GM06990 (cell line): ENCODE measurements around the gene BIRC3.

Source experiments
- DNase-seq: peaks from one replicate; pipeline ENCODE4 v3.0.0-alpha.2; 2011; ENCODE audit not compliant: insufficient read length; ENCODE audit errors: extremely low read depth
- H3K27me3 ChIP-seq: replicated peaks from 2 replicates; pipeline ENCODE4 v1.6.0; 2011; ENCODE audit warnings: low read length; ENCODE audit not compliant: control insufficient read depth, insufficient read depth
- H3K36me3 ChIP-seq: 2 replicates; pipeline ENCODE4 v1.5.1; 2011; ENCODE audit warnings: low read length; ENCODE audit not compliant: control insufficient read depth, insufficient read depth
- H3K4me3 ChIP-seq: replicated peaks from 2 replicates; pipeline ENCODE4 v1.5.1; 2011; ENCODE audit warnings: low read depth, mild to moderate bottlenecking, control low read depth, low read length
- TF ChIP-seq, protein P1 (sequence below): IDR thresholded peaks from 2 replicates; pipeline ENCODE4 v1.5.1; 2011; ENCODE audit warnings: low read length, control low read depth, mild to moderate bottlenecking, inconsistent platforms; ENCODE audit not compliant: insufficient read depth, poor library complexity, severe bottlenecking

BIRC3 gene

DNA sequence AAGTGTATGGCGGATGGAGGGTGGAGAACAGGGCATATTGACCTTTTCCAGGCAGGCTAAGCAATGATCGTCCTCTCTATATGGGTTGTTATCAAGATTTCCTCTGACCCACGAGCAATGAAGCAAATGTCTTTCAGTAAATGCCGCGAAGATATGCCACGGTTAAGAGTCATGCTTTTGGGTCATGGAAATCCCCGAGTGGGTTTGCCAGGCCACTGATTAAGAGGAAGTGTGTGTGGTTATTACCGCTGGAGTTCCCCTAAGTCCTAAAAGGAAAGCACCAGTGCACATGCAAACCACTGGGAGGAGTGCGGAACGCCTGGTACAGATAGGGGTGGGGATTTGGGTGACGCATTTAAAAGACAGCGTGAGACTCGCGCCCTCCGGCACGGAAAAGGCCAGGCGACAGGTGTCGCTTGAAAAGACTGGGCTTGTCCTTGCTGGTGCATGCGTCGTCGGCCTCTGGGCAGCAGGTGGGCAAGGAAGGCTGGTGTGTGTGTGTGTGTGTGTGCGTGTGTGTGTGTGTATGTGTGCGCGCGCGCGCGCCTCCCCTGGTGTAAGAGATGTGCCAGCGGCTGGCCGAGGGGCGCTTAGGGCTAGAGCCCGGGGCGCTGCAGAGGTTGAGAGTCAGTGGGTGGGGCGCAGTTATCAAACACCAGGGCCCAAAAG, at the start of gene BIRC3:
Gene BIRC3, plus strand, starts transcription at position 386 of the 669 bp plus-strand sequence. CDS start 7,026 bp downstream, outside the sequence.
- peak; percentile 95 for DNase-seq
- no peaks in the 10 kb centered on the region for H3K36me3 ChIP-seq
- TF ChIP-seq, protein P1, sequence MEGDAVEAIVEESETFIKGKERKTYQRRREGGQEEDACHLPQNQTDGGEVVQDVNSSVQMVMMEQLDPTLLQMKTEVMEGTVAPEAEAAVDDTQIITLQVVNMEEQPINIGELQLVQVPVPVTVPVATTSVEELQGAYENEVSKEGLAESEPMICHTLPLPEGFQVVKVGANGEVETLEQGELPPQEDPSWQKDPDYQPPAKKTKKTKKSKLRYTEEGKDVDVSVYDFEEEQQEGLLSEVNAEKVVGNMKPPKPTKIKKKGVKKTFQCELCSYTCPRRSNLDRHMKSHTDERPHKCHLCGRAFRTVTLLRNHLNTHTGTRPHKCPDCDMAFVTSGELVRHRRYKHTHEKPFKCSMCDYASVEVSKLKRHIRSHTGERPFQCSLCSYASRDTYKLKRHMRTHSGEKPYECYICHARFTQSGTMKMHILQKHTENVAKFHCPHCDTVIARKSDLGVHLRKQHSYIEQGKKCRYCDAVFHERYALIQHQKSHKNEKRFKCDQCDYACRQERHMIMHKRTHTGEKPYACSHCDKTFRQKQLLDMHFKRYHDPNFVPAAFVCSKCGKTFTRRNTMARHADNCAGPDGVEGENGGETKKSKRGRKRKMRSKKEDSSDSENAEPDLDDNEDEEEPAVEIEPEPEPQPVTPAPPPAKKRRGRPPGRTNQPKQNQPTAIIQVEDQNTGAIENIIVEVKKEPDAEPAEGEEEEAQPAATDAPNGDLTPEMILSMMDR = peak; percentile 8
- no peaks in the 10 kb centered on the region for H3K27me3 ChIP-seq
- H3K4me3 ChIP-seq = peak within 1 kb of the TSS; percentile 68

DNA sequence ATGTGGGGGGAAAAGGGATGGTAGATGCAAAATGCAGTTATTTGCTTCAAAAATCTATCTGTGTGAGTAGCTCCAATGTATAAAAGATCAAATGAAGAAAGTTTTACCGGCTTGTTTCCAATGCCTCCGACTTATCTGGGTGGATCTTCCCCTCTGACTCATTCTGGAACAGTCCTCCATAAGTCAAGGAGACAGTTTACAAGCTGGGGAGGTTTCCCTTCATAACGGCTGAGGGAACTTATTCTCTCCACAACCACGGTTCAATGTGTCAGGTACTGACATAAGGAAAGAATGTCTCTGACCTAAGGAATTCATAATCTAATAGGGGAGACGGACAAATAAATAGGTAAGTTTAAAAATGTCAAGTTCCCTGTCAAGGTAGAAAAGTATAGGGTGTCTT, 49.7 kb upstream of the BIRC3 start:
- TF ChIP-seq, protein P1 = no peak
- DNase-seq = no peak
- H3K27me3 ChIP-seq = peaks cover 1% of the 10 kb centered on the region
- no peaks in the 10 kb centered on the region for H3K36me3 ChIP-seq
- no peak overlapping the region for H3K4me3 ChIP-seq

DNA sequence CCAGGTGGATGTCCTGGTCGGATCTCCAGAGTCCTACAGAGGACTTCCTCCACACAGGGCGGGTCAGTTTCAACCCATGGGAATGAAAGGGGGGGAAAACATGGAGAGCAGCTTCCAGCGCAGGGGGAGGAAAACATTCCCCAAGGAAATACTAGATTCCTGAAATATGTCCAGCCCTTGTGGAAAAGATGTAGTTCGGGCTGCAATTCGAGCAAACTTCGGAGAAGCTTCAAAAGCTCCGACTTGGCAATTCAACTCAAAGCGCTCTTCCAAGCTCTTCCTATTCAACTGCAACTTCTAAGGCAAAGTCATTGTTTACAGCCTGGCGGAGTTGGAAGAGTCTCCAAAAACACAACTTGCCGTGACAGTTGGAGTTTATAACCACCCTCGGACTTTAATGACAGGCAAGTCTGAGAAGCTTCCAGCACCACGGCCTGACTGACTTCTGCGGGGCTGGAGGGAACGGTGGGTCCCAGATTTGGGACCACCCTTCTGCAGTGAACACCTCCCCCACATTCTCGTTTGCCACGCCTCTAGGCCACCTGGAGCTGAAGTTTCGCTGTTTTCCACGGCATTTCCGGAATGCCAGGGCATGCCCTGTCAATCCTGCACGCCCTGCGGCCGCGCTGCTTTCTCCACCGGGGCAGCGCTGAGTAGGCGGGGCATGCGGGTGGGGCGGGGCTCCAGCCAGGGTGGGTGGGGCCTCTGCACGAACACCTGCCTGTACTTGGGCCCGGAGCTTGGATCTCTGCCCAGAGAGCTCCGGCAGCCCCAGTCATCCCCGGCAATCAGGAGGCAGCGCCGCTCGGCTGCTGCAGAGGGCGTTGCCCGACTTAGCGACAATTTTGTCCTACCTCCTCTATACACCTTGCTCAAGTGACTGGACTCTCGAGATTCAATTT, 49.0 kb upstream of the BIRC3 start:
- Histone ChIP-seq H3K36me3 (no peaks in the 10 kb centered on the region), H3K27me3 (peaks cover 1% of the 10 kb centered on the region), H3K4me3 (no peak overlapping the region; the same call in 1 of the 2 replicates)
- TF ChIP-seq, protein P1 = peak; percentile 34
- peak; percentile 79 for DNase-seq

DNA sequence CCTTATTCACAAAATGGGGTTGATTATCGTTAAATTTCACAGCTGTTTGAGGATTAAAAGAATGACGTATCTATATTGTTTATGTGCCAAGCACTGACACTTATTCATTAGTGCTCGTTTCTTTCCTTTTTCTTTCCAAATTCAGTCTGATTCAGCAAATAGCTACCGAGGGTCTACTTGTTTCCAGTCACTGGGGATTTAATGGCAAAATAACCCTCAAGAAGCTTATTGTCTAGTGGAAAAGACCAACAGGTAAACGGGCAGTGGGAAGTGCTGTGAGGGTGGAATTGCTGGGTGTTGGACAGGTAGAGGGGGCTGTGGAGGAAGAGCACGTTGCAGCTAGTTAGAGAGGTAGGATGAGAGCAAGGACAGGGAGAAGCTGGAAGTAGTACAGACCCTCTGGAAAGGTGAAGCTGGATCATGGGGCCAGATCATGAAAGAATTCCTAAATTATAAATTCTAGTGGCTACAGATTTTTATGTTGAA, 48.3 kb upstream of the BIRC3 start:
- no peak for DNase-seq
- Histone ChIP-seq H3K36me3 (no peaks in the 10 kb centered on the region), H3K4me3 (no peak overlapping the region), H3K27me3 (peaks cover 1% of the 10 kb centered on the region)
- TF ChIP-seq, protein P1 = no peak

DNA sequence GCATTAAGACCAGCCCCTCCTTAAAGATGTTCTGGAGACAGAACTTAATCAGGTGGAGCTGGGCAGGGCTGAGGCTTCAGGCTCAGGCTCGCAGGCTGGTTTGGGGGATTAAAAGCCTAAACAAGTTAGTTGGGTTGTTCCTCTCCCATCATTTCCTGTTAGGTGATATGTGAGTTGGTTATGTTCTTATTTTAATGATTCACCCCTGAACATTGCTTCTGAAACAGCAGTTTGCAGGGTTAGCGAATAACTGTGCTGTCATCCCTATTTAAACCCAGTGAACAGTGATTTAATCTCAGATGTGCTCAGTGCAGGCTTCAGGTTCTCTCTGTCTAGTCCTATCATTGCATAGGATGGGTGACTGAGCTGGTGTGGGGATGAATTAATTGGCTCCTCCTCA, 47.4 kb upstream of the BIRC3 start:
- Histone ChIP-seq H3K4me3 (no peak overlapping the region), H3K36me3 (no peaks in the 10 kb centered on the region), H3K27me3 (peaks cover 1% of the 10 kb centered on the region)
- TF ChIP-seq, protein P1 = no peak
- no peak for DNase-seq
